SK-N-SH (cell line): Measurements from ENCODE around the gene TET2. TPM values are rescaled to one million over a fixed set of nuclear protein-coding genes. Genes with fewer than 3 reads are reported as not detected.

Experiments used
- CTCF ChIA-PET: fragments of 300-600, 350-600 bp; formaldehyde crosslinking; extraction: SDS; loops from one replicate; lab custom pipeline; 2021; lab: Yijun Ruan, JAX
- POLR2A ChIA-PET: fragments of 350-600 bp; sonication (Branson Sonifier 250); formaldehyde crosslinking; extraction: SDS; loops from one replicate; lab custom pipeline; 2020; ENCODE audit warnings: antibody characterized with exemption, inconsistent platforms; lab: Yijun Ruan, JAX
- DNase-seq: peaks from one replicate; pipeline ENCODE4 v3.0.0; 2012
- H2AFZ ChIP-seq: fragments of 200-600 bp; sonication (generic); 2 replicates; pipeline ENCODE4 v1.8.1; 2016; ENCODE audit warnings: antibody characterized with exemption, mild to moderate bottlenecking, low read depth
- H3F3A ChIP-seq: fragments of 200-600 bp; sonication (generic); replicated peaks from 2 replicates; pipeline ENCODE3; 2016; ENCODE audit warnings: antibody characterized with exemption, mild to moderate bottlenecking; ENCODE audit not compliant: insufficient read depth
- H3K27ac ChIP-seq, 2 experiments: fragments of 200-500 bp in 1 of 2; fragments of 200-600 bp in 1 of 2; sonication (Bioruptor generic) in 1 of 2; sonication (generic), shearing (Covaris generic) in 1 of 2; 2 replicates each; pipeline versions ENCODE4 v1.5.1 to v1.6.1; 2014 to 2016; ENCODE audit warnings: low read depth in 2 of 2, inconsistent platforms in 1 of 2, low read length in 1 of 2, mild to moderate bottlenecking in 1 of 2, mixed read lengths in 1 of 2
- H3K27me3 ChIP-seq: fragments of 200-600 bp; sonication (generic), shearing (Covaris generic); 2 replicates; pipeline ENCODE4 v1.6.1; 2016; ENCODE audit warnings: mixed run types; ENCODE audit not compliant: insufficient read depth
- H3K36me3 ChIP-seq, 2 experiments: fragments of 200-500 bp in 1 of 2; fragments of 200-600 bp in 1 of 2; sonication (Bioruptor generic) in 1 of 2; sonication (generic) in 1 of 2; replicated peaks in 1 of 2; 2 replicates each; pipeline versions ENCODE3 to v1.5.1; 2014 to 2016; ENCODE audit warnings: low read length in 1 of 2, mild to moderate bottlenecking in 1 of 2; ENCODE audit not compliant: insufficient read depth in 2 of 2, control insufficient read depth in 1 of 2
- H3K4me1 ChIP-seq, 2 experiments: fragments of 200-500 bp in 1 of 2; fragments of 200-600 bp in 1 of 2; sonication (Bioruptor generic) in 1 of 2; sonication (generic), shearing (Covaris generic) in 1 of 2; 2 replicates each; pipeline versions ENCODE4 v1.5.1 to v1.6.1; 2014 to 2016; ENCODE audit warnings: low read depth in 1 of 2, low read length in 1 of 2, mixed run types in 1 of 2; ENCODE audit not compliant: insufficient read depth in 2 of 2, control insufficient read depth in 1 of 2
- H3K4me2 ChIP-seq: fragments of 200-600 bp; sonication (generic), shearing (Covaris generic); 2 replicates; pipeline ENCODE4 v1.6.1; 2017; ENCODE audit warnings: mixed run types
- H3K4me3 ChIP-seq, 2 experiments: fragments of 200-500 bp in 1 of 2; fragments of 200-600 bp in 1 of 2; sonication (Bioruptor generic) in 1 of 2; sonication (generic), shearing (Covaris generic) in 1 of 2; 2 replicates each; pipeline versions ENCODE4 v1.5.1 to v1.8.1; 2014 to 2016; ENCODE audit warnings: low read depth in 2 of 2, inconsistent platforms in 1 of 2, low read length in 1 of 2, mild to moderate bottlenecking in 1 of 2, mixed read lengths in 1 of 2, moderate library complexity in 1 of 2
- H3K79me2 ChIP-seq: fragments of 200-600 bp; sonication (generic); 2 replicates; pipeline ENCODE4 v1.8.1; 2017; ENCODE audit warnings: mild to moderate bottlenecking; ENCODE audit not compliant: insufficient read depth
- H3K9ac ChIP-seq: fragments of 200-600 bp; sonication (generic); 2 replicates; pipeline ENCODE4 v1.6.1; 2017; ENCODE audit warnings: mixed run types
- H3K9me2 ChIP-seq: fragments of 200-600 bp; sonication (generic); 2 replicates; pipeline ENCODE4 v1.6.1; 2017; ENCODE audit warnings: mixed run types
- H3K9me3 ChIP-seq: fragments of 200-600 bp; sonication (generic); 2 replicates; pipeline ENCODE4 v1.6.1; 2017; ENCODE audit warnings: mixed run types, mild to moderate bottlenecking, moderate library complexity
- H4K20me1 ChIP-seq: fragments of 200-600 bp; sonication (generic); 2 replicates; pipeline ENCODE4 v1.6.1; 2017; ENCODE audit warnings: mild to moderate bottlenecking, mixed run types; ENCODE audit not compliant: insufficient read depth
- CTCF ChIP-seq: fragments of 200-600 bp; sonication (generic); IDR thresholded peaks from 2 replicates; pipeline ENCODE4 v1.6.1; 2017; ENCODE audit warnings: antibody characterized with exemption, mild to moderate bottlenecking, moderate library complexity
- EP300 ChIP-seq, 2 experiments: IDR thresholded peaks; 2 replicates each; pipeline versions ENCODE4 v1.4.0 to v1.6.1; 2012; ENCODE audit warnings: borderline replicate concordance in 1 of 2, low read depth in 1 of 2, low read length in 1 of 2
- FOXJ3 ChIP-seq: sonication (generic); formaldehyde crosslinking; IDR thresholded peaks from 2 replicates; pipeline ENCODE4 v1.5.1; 2020; ENCODE audit warnings: mild to moderate bottlenecking, missing genetic modification reagents
- FOXM1 ChIP-seq: IDR thresholded peaks from 2 replicates; pipeline ENCODE4 v1.4.0; 2012; ENCODE audit warnings: low read depth, mild to moderate bottlenecking
- MAX ChIP-seq: IDR thresholded peaks from 2 replicates; pipeline ENCODE4 v1.4.0; 2012; ENCODE audit warnings: low read depth
- MXI1 ChIP-seq: IDR thresholded peaks from 2 replicates; pipeline ENCODE4 v1.6.1; 2012; ENCODE audit warnings: mild to moderate bottlenecking, low read depth, low read length, improper control_type of control experiment
- NRF1 ChIP-seq: IDR thresholded peaks from 2 replicates; pipeline ENCODE4 v1.6.1; 2012; ENCODE audit warnings: low read depth, mild to moderate bottlenecking, low read length
- POLR2AphosphoS5 ChIP-seq: IDR thresholded peaks from 2 replicates; pipeline ENCODE4 v1.6.1; 2012; ENCODE audit warnings: low read depth, low read length
- RAD21 ChIP-seq: IDR thresholded peaks from 2 replicates; pipeline ENCODE4 v1.6.1; 2012; ENCODE audit warnings: mild to moderate bottlenecking, low read length
- RCOR1 ChIP-seq: fragments of 150-350 bp; IDR thresholded peaks from 2 replicates; pipeline ENCODE4 v1.6.1; 2017; ENCODE audit warnings: antibody characterized with exemption, low read length
- REST ChIP-seq: IDR thresholded peaks from 2 replicates; pipeline ENCODE4 v1.6.1; 2012; ENCODE audit warnings: mild to moderate bottlenecking, low read depth, low read length, moderate library complexity
- RFX5 ChIP-seq: IDR thresholded peaks from 2 replicates; pipeline ENCODE4 v1.6.1; 2012; ENCODE audit warnings: mild to moderate bottlenecking, improper control_type of control experiment, low read length
- RXRA ChIP-seq: IDR thresholded peaks from 2 replicates; pipeline ENCODE4 v1.4.0; 2012; ENCODE audit warnings: low read depth, mild to moderate bottlenecking, borderline replicate concordance
- SIN3A ChIP-seq: IDR thresholded peaks from 2 replicates; pipeline ENCODE4 v1.6.1; 2012; ENCODE audit warnings: low read depth, mild to moderate bottlenecking, low read length, moderate library complexity, borderline replicate concordance
- SMC3 ChIP-seq: IDR thresholded peaks from 2 replicates; pipeline ENCODE4 v1.6.1; 2012; ENCODE audit warnings: low read depth, low read length, improper control_type of control experiment
- TAF1 ChIP-seq: IDR thresholded peaks from 2 replicates; pipeline ENCODE4 v1.6.1; 2012; ENCODE audit warnings: low read depth, mild to moderate bottlenecking, low read length, moderate library complexity, borderline replicate concordance
- TEAD4 ChIP-seq: IDR thresholded peaks from 2 replicates; pipeline ENCODE4 v1.4.0; 2012; ENCODE audit warnings: mild to moderate bottlenecking, borderline replicate concordance; ENCODE audit not compliant: insufficient read depth
- USF1 ChIP-seq: IDR thresholded peaks from 2 replicates; pipeline ENCODE4 v1.4.0; 2012; ENCODE audit warnings: low read depth, borderline replicate concordance
- USF2 ChIP-seq: fragments of 150-350 bp; IDR thresholded peaks from 2 replicates; pipeline ENCODE4 v1.6.1; 2017; ENCODE audit warnings: antibody characterized with exemption, low read length, low read depth, borderline replicate concordance
- ZBTB33 ChIP-seq: IDR thresholded peaks from 2 replicates; pipeline ENCODE4 v1.4.0; 2012; ENCODE audit warnings: low read depth, borderline replicate concordance
- WGBS: methylation state at CpG from one replicate; pipeline ENCODE4 v1.1.6; 2017; ENCODE audit warnings: low lambda C conversion rate; 5-methylcytosine and 5-hydroxymethylcytosine counted together
- polyA plus RNA-seq, 3 experiments: library from polyadenylated mRNA; depleted of rRNA; stranded (reverse); fragments of >200 nt; gene quantifications; 2 replicates each; pipeline ENCODE4 v1.2.3, GENCODE V29; 2012

The TET2 gene
- polyA plus RNA-seq, 1 of the 3 experiments (the other 2 are of a cell fraction): 3.5 TPM

- no peak for DNase-seq
- H3F3A ChIP-seq: peaks cover 44% of the 10 kb centered on the region
- no peak overlapping the region for H3K4me2 ChIP-seq
- H3K27me3 ChIP-seq: no peaks in the 10 kb centered on the region
- H2AFZ ChIP-seq: no peak overlapping the region
- no peaks in the 10 kb centered on the region; the same call in 1 of the 2 replicates for H4K20me1 ChIP-seq
- TF ChIP-seq FOXM1 (no peak), MXI1 (no peak), TEAD4 (no peak), USF2 (no peak), CTCF (no peak), RAD21 (no peak), REST (no peak), POLR2AphosphoS5 (no peak), RXRA (no peak), USF1 (no peak), TAF1 (no peak), MAX (no peak), EP300 (IDR thresholded peaks at IDR 0.05; ENCODE audit: borderline replicate concordance in 1 of 2, low read depth in 1 of 2, low read length in 1 of 2) (no peak), SIN3A (no peak), FOXJ3 (CRISPR knock-in tag) (no peak), ZBTB33 (no peak), NRF1 (no peak), RCOR1 (no peak), RFX5 (no peak), SMC3 (no peak)
- peak overlapping the region in 1 of 2 experiments; percentile 88; a peak in 2 of 4 replicates for H3K27ac ChIP-seq
- H3K9ac ChIP-seq: no peak overlapping the region
- 95% methylated on average over 3 of the region's 3 CpGs for WGBS
- POLR2A ChIA-PET: no interaction called here
- H3K79me2 ChIP-seq: peaks cover 57% of the 10 kb centered on the region
- H3K4me3 ChIP-seq: no peak overlapping the region
- H3K36me3 ChIP-seq: peaks cover 11% of the 10 kb centered on the region in 2 experiments
- H3K9me3 ChIP-seq: no peaks in the 10 kb centered on the region
- CTCF ChIA-PET: no interaction called here
- no peaks in the 10 kb centered on the region for H3K9me2 ChIP-seq
- H3K4me1 ChIP-seq: peaks cover 0 to 65% of the 10 kb centered on the region in 2 experiments
Measured at GRCh38 chr4:105193536-105193935, 46.9 kb downstream of the TET2 start.
